Activated CD8-positive, alpha-beta memory T cell treated with anti-CD3 and anti-CD28 coated beads, Interleukin-2, amount 50 U/mL, for 4 hours (primary cell): Measurements from ENCODE around the gene PDZD2.
"Not testable (repeated sequence)": the region's sequence is repeated elsewhere in the genome, so short reads cannot be mapped to it uniquely, and the experiment has no call there.

ENCODE experiments used
- DNase-seq: peaks from one replicate; pipeline ENCODE4 v3.0.0-alpha.2; 2020

The PDZD2 gene

DNA sequence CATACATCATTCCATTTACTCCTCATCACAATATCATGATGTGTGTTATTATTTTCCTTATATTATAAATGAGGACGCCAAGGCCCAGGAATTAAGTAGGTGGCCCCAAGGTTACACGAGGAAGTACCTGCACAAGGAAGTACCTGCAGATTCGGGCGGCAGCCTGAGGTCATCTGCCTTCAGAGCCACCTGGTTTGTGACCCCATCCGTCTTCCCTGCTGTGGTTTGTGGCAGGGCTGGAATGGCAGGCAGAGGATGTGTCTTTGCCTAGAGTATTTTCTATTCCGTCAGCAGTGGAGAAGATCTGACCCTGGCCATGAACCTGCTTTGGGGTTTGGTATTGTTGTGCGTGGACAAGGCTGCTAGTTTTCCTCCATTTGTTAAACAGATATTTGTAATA, 59.7 kb downstream of the PDZD2 start:
- DNase-seq = no peak

DNA sequence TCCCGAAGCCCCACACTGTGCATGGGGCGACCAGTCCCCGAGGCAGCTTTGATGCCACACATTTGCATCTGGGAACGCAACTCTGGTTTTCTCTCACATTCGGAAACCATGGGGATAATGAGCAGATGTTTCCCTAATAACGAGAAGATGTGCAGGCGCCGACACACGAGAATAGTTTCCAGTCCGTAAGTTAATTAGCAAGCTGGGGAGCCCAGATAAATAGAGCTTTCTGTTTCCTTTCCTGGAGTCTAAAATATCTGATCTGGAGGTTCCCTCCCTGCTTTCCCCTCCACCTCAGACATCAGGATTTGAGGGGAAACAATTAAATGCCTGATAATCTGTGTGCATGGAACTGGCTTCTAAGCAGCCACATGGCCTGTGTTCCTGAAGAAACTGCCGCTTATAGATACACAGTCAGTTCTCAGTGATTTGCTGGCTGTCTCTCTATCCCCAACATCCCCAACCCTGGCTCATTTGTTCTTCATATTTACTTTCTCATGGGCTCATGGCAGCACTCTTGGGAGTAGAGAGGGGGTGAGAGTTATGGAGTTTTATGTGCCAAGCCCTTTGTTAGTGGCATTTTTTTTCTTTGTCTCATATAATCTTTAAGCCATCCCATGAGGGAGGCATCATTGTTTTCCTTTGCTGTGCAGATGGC, 62.8 kb downstream of the PDZD2 start:
- no peak for DNase-seq

DNA sequence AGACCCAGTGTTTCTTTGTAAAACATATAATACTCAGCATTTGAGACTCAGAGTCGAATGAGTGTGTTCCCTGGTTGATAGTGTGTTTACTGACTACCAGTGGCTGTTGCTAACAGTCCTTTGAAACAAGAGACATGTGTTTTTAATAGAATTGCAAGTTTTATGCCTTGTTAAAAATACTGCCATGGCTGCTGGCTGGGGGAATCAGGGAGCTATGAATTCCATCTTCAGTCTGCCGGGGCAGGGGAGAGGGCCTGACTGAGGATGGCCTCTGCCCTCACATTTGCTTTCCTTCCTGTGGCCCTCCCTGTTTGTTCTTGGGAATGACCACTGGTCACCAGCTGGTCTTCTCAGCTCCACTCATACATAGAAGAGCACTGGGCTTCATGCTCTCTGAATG, 63.8 kb downstream of the PDZD2 start:
- no peak for DNase-seq

DNA sequence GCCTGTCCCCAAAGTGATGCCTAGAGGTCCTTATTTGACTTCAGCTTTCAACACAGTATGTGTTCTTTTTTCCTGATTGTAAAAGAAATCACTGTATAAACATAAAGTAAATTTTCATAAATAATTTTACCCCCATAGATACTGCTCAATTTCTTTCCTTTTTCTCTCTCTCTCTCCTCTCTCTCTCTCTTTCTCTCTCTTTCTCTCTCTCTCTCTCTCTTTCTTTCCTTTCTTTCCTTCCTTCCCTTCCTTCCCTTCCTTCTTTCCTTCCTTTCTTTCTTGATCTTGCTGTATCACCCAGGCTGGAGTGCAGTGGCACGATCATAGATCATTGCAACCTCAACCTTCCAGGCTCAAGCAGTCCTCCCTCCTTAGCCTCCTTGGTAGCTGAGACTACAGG, 64.8 kb downstream of the PDZD2 start:
- no peak for DNase-seq

DNA sequence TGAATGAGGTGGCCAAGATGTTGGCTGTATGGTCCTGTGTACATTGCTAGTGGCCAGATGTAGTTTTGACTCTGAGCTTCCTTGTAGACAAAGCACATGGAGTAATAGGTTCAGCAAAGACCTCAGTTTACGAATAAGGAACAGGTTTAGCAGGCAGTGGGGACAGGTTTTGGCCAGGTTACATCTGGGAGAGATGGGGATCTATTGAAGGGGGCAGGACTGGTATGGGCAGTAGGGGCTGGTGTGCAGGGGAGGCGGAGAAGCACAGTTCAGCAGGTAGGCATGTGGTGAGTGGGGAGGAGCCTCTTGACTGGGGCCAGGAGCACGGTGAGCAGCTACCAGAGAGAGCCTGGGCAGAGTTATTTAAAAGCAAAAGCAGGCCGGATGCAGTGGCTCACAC, 67.3 kb downstream of the PDZD2 start:
- DNase-seq = no peak

DNA sequence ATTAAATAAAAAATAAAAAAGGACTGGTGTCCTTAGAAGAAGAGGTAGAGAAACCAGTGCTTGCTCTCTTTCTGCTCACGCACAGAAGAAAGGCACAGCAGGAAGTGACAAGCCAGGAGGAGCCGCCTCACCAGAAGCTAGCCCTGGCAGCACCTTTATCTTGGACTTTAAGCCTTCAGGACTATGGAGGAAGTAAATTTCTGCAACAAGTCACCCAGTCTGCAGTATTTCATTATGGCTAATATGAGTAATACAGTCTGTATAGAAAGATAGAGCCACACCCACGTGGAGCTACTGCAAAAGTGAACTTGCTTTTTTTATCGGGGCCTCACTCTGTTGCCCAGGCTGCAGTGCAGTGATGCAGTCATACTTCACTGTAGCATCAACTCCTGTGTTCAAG, 68.4 kb downstream of the PDZD2 start:
- no peak for DNase-seq

DNA sequence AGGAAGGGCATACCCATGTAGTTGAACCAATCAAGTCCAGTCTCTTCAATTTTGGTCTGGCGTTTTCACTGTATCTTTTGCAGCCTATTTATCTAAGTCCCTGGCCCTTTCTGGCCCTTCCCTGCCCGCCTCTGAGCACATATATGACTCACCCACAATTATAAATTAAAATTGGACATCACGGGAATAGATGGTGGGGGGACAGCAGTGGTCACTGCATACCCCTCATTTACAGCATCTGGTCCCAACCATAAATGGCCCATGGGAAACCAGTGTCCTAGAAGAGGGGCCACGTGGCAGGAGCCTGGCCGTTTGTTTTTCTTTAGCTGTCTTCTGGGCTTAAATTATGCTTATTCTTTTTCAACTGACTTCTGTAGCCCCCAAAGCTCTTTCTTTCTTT, 69.2 kb downstream of the PDZD2 start:
- no peak for DNase-seq

DNA sequence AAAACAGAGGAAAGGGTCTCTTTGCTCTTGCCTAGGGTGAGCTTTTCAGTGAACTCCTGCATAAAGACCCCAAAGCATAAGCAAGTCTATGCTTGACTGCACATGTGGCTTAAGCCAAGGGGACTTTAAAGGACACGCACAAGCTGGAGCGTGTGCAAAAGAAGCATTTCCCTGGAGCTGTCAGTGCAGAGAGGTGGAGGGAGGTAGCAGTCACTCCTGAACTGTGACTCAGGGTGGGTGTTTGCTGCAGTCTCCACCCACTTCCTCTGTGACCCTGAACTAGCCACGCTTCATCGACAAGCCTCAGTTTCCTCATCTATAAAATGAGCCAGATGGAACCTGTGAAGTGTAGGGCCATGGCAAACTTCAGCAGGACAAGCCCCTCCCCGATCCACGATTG, 72.4 kb downstream of the PDZD2 start:
- no peak for DNase-seq

DNA sequence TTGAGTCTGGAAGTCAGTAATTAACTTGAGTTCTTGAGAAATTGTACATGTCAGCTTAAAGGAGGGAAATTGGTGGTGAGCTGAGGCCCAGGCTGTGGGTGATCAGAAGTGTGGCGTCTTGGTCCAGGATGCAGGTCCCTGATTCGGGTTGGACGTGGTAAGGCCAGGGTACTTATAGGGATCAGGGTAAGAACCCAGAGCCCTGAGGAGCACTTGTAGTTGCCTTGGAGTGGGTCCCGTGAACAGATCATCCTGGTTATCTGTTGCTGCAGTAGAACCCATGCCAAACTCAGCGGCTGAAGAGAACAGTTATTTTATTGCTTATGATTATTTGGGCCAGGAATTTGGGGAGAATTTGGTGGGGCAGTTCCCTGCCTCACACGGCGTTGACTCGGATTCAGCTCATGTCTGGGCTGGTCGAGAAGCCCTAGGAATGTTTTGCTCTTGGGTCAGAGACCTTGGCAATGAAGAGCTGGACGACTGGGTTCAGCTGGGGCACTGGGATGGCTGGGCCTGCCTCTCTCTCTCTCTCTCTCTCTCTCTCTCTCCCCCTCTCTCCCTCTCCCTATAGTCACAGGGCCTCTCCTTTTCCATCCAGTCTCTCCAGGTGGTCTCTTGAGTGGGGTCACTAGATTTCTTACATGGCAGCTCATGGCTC, 73.1 kb downstream of the PDZD2 start:
- DNase-seq = no peak

DNA sequence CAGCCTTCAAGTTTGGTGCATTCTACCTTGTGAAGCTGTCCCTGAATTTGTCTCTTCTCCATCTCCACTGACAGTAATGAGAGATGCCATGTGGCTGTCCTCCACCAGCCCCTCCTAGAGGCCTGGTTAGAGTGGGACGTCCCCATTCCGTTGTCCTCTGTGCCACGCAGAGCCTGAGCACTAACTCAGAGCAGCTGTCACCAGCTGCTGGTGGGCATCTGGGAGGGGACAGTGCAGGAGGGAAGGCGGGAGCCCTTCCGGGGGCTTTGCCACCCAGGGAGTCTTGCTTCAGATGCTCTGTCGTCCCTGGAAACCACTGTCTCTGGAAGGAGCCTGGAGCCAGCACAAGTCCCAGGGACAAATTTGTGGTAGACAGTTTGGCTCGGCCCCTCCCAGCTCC, 78.6 kb downstream of the PDZD2 start:
- no peak for DNase-seq

DNA sequence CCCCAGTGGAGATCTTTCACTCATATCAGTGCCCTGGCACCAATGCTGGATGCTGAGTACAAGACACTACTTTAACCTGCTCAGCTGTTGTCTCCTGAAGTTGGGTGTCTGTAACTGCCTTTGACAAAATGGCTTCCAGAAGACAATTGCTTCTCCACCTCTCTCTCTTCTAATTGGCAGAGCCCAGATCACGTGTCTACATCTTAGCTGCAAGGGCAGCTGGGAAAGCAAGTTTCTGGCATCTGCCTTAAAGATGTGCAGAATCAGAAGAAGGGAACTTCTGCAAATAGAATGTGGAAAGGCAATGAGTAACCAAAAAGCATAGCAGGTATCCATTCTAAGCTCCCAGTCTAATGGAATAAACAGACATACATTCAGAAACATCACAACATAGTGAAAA, 81.1 kb downstream of the PDZD2 start:
- DNase-seq = no peak

DNA sequence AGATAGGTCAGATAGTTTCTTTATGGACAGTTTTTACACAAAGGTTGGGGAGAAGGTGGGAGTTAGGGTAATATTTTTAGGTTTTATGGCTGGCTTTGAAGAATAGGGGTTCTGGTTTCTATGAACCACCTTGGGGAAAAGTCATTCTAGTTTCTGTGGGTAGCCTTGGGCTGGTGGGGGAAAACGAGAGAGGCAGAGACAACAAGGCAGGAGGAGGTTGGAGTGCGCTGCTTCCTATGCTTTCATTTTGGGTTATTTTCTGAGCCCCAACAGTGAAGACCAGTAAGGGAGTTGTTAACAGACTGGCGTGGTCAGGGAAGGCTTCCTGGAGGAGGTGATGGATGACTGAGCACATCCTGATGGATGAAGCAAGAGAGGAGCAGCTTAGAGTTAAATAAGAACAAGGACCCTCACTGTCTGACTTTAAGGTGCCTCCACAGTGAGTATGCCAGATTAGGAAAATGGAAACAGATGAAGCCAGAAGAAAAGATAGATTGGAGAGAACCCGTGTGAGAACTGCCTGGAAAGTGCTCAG, 81.9 kb downstream of the PDZD2 start:
- no peak for DNase-seq

DNA sequence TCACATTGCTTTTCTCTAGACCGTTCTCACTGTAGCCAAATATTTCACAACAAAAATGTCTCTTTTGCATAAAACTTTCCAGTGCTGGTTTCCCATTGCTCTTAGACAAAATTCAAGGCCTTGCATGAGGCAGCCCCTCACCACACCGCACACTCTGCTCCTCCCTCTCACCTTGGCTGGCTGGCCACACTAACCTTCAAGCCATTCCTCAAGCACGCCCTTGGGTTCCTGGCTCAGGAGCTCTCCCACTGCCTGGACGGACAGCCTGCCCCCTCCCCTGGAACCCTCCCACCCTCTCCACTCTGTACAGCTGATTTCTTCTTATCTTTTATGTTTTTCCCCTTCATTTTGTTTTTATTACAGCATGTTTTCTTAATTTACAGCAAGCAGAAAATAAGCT, 83.2 kb downstream of the PDZD2 start:
- DNase-seq = no peak

DNA sequence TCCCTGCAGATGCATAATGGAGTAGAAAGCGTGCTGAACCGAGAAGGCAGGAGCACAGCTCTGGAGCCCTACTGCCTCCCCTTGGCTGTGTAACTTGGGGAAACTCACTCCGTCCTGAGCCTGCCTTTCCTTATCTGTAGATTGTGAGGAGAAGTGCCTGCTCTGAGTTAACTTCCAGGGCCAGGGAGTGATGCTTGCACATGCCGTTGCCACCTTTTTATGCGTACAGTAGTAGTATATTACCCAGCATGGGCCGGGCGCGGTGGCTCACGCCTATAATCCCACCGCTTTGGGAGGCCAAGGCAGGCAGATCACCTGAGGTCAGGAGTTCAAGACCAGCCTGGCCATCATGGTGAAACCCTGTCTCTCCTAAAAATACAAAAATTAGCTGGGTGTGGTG, 87.1 kb downstream of the PDZD2 start:
- DNase-seq = no peak

DNA sequence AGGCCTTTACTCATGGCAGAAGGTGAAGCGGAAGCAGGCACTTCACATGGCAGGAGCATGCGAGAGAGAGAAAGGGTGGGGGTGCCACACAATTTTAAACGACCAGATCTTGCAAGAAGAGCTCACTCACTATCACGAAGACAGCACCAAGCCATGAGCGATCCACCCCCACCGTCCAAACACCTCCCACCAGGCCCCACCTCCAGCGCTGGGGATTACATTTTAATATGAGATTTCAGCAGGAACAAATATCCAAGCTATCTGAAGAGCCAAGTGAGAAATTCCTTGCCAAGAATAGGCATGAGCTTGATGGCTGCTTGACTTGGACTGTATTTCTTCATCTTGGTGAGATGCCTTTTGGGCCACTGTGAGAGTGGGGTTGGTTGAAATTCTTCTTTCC, 88.0 kb downstream of the PDZD2 start:
- DNase-seq = no peak

DNA sequence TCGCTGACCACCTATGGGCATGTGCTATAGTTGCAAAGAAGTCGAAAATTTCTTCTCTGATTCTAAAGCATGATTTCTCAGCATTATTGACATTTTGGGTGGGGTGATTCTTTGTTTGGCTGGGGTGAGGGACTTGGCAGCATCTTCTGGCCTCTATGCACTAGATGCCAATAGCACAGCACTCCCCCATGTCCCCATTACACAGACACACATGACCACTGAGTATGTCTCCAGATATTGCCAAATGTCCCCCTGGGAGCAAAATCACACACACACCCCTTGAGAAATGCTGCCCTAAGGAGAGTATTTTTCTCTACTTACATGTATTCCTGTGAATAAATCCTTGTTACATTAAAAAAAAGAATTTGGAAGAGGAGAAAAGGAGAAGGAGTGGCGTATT, 89.1 kb downstream of the PDZD2 start:
- no peak for DNase-seq

DNA sequence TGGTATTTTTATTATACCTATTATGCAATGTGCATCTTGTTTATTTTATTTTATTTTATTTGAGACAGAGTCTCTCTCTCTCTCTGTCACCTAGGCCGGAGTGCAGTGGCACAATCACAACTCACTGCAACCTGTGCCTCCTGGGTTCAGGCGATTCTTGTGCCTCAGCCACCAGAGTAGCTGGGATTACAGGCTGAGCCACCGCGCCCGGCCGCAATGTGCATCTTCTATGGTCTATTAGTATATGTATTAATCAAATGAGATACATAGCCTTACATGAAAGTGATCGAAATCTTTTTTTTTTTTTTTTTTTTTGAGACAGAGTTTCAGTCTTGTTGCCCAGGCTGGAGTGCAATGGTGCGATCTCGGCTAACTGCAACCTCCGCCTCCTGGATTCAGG, 89.9 kb downstream of the PDZD2 start:
- DNase-seq = not testable (repeated sequence)

DNA sequence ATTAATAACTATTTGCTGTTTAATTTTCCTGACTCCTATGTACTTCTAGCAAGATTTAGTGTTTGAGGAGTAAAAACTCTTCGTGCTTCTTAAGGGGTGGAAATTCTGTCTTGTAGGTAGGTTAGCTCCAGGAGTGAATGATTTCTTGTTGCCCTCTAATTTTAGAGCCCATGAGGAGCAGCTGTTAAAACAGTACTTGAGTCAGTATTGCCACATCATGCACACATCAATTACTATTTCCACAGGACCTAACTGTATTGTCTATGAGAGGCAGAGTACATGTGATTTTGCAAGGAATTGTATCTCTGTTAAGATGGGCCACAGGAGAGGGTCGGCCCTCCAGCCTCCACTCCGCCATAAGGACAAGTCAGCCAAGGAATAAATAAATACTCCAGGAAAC, 91.2 kb downstream of the PDZD2 start:
- DNase-seq = no peak

DNA sequence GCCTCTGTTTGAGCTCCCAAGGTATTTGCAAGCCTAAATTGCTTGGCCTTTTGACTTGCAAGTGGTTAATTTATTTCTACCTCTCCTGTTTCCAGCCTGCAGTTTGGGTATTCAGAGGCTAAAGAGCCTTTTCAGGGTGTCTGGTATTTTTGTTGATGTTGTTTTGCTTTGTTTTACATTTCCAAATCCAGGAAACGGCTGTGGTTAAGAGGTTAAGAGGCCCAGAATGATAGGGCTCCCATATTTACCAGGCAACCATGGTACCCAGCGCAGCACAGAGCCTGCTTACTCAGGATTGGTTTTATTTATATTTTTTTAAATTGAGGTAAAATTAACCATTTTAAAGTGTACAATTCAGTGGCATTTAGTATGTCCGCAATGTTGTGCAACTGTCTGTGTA, 92.1 kb downstream of the PDZD2 start:
- no peak for DNase-seq

DNA sequence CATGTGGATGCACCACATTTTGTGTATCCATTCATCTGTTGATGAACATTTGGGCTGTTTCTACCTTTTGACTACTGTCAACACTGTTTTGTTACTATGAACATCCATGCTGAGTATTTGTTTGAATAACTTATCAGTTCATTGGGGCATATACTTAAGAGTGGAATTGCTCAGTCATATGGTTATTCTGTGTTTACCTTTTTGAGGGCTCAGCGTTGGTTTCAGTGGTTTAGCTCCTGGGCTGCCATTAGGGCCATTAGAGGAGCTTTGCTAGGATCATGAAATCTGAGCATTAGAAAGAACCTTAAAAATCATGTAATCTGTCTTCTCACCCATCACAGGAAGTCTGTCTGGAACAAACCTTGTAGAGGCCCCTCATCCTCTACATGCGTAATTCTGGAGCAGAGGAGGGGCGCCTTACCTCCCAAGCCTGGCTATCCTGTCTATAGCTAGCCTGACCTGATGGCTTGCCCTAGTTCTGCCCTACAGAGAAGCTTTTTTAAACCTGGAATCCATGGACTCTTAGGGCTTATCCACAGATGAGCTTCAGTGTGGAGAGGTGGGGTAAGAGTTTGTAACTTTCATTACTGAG, 92.9 kb downstream of the PDZD2 start:
- DNase-seq = no peak

DNA sequence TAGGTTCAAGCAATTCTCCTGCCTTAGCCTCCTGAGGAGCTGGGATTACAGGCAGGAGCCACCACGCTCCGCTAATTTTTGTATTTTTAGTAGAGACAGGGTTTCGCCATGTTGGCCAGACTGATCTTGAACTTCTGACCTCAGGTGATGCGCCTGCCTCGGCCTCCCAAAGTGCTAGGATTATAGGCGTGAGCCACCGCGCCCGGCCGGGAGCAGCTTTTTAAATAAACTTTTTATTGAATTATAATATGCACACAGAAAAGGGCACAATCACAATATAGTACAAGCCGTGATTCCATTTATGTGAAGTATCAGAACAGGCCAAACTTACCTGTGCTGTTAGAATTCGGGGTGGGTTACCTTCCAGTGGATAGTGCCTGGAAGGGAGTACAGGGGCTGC, 93.9 kb downstream of the PDZD2 start:
- DNase-seq = not testable (repeated sequence)

DNA sequence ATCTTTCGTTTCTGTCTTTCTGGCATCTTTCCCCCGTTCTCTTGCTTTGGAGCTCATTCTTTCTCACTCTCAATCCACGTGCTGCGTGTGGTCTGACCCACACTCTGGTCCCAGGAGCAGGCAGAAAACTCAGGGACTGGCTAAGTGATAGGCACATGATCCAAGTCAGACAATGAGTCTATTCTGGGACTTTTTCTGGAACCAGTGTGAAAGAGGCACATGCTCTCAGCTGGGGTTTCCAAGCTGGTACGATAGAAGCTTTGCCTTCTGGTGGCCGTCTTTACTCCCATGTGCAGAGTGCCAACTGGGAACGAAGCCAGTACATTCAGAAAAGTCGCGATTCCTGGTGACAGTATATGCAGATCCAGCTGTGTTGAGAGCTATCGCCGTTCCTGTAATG, 94.4 kb downstream of the PDZD2 start:
- no peak for DNase-seq

DNA sequence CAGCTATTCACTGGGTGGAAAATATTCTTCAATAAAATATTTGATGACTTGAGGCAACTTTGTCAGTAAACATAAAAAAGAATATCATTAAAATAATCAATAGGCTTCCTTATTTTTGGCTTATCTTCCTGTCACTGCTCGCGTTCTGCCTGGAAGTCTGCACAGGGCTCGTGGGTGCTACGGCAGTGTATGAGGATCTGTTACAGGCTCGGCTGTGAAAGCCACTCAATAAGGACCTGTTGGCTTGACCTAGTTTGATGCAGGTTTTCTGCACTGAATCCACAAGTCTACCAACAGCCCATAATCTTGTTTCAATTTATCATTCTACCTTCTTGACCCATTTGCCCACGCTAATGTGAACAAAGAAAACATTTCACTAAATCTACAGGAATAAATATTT, 97.2 kb downstream of the PDZD2 start:
- DNase-seq = no peak

DNA sequence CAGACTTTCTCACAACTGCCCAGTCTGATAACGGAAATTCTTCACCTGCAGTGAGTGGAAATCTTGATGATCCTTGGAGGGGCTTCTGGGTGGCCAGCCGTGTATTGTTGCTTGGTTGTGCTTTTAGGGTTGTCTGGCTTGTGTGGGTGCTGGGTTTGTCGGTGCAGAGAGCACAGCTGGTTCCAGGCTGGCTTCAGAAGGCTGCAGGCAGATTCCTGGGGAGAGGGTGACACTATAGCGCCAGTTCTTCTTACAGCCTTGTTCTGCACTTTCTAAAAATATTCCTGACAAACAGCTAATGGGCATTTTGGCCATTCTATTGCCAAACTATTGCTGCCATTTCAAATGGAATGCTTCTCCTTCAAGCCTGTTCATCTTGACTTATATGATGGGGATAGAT, 99.3 kb downstream of the PDZD2 start:
- no peak for DNase-seq

DNA sequence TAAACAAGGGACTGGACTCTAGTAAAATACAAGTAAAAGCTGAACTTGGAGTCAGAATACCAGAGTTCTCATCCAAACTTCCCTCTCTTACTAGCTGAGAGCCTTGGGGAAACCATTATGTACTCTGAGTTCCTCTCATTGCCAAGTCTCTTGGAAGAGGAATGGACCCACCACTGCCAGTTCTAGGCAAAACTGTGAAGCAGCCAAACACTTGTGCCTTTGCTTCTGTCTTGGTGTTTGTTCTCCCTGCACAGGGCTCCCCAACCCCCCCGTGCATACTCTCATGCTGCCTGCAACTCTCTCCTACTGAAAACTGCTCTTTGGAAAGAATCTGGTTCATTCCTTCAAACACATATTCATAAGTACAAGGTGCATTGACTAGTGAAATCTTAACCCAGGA, 102.6 kb downstream of the PDZD2 start:
- no peak for DNase-seq
